SU-DHL-6 (cell line): ENCODE measurements around the gene FAM13C.

Experiments used
- H2AFZ ChIP-seq: fragments of 200-600 bp; sonication (generic); 2 replicates; pipeline ENCODE4 v1.6.1; 2014; ENCODE audit warnings: low read depth, mild to moderate bottlenecking, moderate library complexity, mixed read lengths, antibody characterized with exemption, low read length; ENCODE audit not compliant: severe bottlenecking
- H3F3A ChIP-seq: fragments of 200-600 bp; shearing (Covaris generic); 2 replicates; pipeline ENCODE4 v1.6.0; 2016; ENCODE audit warnings: antibody characterized with exemption, mild to moderate bottlenecking; ENCODE audit not compliant: insufficient read depth
- H3K27ac ChIP-seq: fragments of 200-600 bp; sonication (generic); 2 replicates; pipeline ENCODE4 v1.5.1; 2016; ENCODE audit warnings: low read depth, mild to moderate bottlenecking, low read length, moderate library complexity, mixed read lengths
- H3K27me3 ChIP-seq: fragments of 200-600 bp; sonication (generic), shearing (Covaris generic); 2 replicates; pipeline ENCODE4 v1.6.0; 2014; ENCODE audit warnings: mild to moderate bottlenecking, low read length
- H3K36me3 ChIP-seq: fragments of 200-600 bp; sonication (generic); 2 replicates; pipeline ENCODE4 v1.6.1; 2014; ENCODE audit warnings: mild to moderate bottlenecking, low read length, mixed read lengths
- H3K4me2 ChIP-seq: fragments of 300-600, 200-600 bp; shearing (Covaris generic), sonication (generic); 2 replicates; pipeline ENCODE4 v1.6.0; 2014; ENCODE audit warnings: low read length, low read depth, mild to moderate bottlenecking; ENCODE audit not compliant: poor library complexity, severe bottlenecking
- H3K4me3 ChIP-seq: fragments of 200-600 bp; sonication (generic); 2 replicates; pipeline ENCODE4 v1.5.1; 2014; ENCODE audit warnings: antibody characterized with exemption, low read length, mild to moderate bottlenecking, mixed read lengths; ENCODE audit not compliant: insufficient read depth, poor library complexity, severe bottlenecking
- H3K79me2 ChIP-seq: fragments of 200-600 bp; sonication (generic); 2 replicates; pipeline ENCODE4 v1.6.1; 2014; ENCODE audit warnings: mild to moderate bottlenecking, low read length, moderate library complexity; ENCODE audit not compliant: insufficient read depth
- H3K9ac ChIP-seq: fragments of 200-600 bp; sonication (generic); 2 replicates; pipeline ENCODE4 v1.7.0; 2014; ENCODE audit warnings: mild to moderate bottlenecking, low read length
- H3K9me2 ChIP-seq: fragments of 200-600 bp; sonication (generic); replicated peaks from 2 replicates; pipeline ENCODE4 v1.6.1; 2014; ENCODE audit warnings: low read length; ENCODE audit not compliant: insufficient read depth
- H3K9me3 ChIP-seq: fragments of 200-600 bp; sonication (generic); 2 replicates; pipeline ENCODE4 v1.6.1; 2014; ENCODE audit warnings: low read length, mixed read lengths; ENCODE audit not compliant: insufficient read depth
- H4K20me1 ChIP-seq: fragments of 200-600 bp; sonication (generic); 2 replicates; pipeline ENCODE4 v1.6.1; 2014; ENCODE audit warnings: low read depth, mild to moderate bottlenecking, antibody characterized with exemption, low read length, moderate library complexity, mixed read lengths
- CTCF ChIP-seq: fragments of 200-600 bp; sonication (generic); IDR thresholded peaks from one replicate; pipeline ENCODE4 v1.5.1; 2017; ENCODE audit warnings: antibody characterized with exemption, mild to moderate bottlenecking, low read length, moderate library complexity; ENCODE audit not compliant: insufficient read depth, poor library complexity, severe bottlenecking
- EZH2phosphoT487 ChIP-seq: fragments of 200-600 bp; sonication (generic), shearing (Covaris generic); conservative IDR thresholded peaks from 2 replicates; pipeline ENCODE4 v1.6.1; 2018; ENCODE audit warnings: mild to moderate bottlenecking, antibody characterized with exemption, low read length, moderate library complexity, mixed read lengths

FAM13C gene

GRCh38 chr10:59342000-59342399 lies 20.3 kb downstream of the FAM13C start:
- TF ChIP-seq EZH2phosphoT487: no peak
- TF ChIP-seq CTCF: no peak
- H2AFZ ChIP-seq: no peak overlapping the region

GRCh38 chr10:59340285-59340684 lies 22.1 kb downstream of the FAM13C start:
- no peaks in the 10 kb centered on the region for H3K27me3 ChIP-seq
- no peaks in the 10 kb centered on the region for H3K36me3 ChIP-seq
- no peak overlapping the region for H3K4me3 ChIP-seq
- no peaks in the 10 kb centered on the region for H4K20me1 ChIP-seq
- no peak overlapping the region for H3K9ac ChIP-seq
- H3K27ac ChIP-seq: no peak overlapping the region
- H3K9me2 ChIP-seq: no peaks in the 10 kb centered on the region
- H3F3A ChIP-seq: no peaks in the 10 kb centered on the region
- no peaks in the 10 kb centered on the region for H3K79me2 ChIP-seq
- H2AFZ ChIP-seq: no peak overlapping the region
- no peak overlapping the region for H3K4me2 ChIP-seq
- TF ChIP-seq EZH2phosphoT487 (no peak), CTCF (no peak)
- no peaks in the 10 kb centered on the region for H3K9me3 ChIP-seq

More at GRCh38 chr10:59342000-59342399, 20.3 kb downstream of the FAM13C start:
- Histone ChIP-seq H3K4me2 (no peak overlapping the region), H3K4me3 (no peak overlapping the region), H4K20me1 (no peaks in the 10 kb centered on the region), H3K9me2 (no peaks in the 10 kb centered on the region), H3K9ac (no peak overlapping the region), H3F3A (no peaks in the 10 kb centered on the region), H3K79me2 (no peaks in the 10 kb centered on the region), H3K27ac (no peak overlapping the region), H3K27me3 (no peaks in the 10 kb centered on the region), H3K9me3 (no peaks in the 10 kb centered on the region), H3K36me3 (no peaks in the 10 kb centered on the region)

DNA sequence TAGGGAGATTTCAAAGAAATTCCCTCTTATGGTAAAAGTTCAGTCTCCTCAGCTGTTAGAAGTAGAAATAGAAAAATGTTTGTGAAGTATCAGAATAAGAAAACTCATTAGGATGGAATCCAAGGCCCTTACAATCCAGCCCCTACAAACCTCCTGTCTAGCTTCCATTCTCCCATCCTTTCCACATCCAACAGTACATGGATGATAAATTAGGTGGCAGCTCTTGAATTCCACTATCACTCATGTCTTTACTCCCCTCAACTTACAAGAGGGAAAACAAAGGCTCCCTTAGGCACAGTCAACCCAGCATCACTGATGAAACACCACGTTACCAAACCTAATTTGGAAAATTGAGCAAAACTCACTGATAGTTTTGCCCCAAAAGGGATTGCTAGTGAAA lies 23.0 kb downstream of the FAM13C start:
- Histone ChIP-seq H3K4me3 (no peak overlapping the region), H3K9me2 (no peaks in the 10 kb centered on the region), H3K79me2 (no peaks in the 10 kb centered on the region), H3K27ac (no peak overlapping the region), H2AFZ (no peak overlapping the region), H3K4me2 (no peak overlapping the region), H3K27me3 (no peaks in the 10 kb centered on the region), H3F3A (no peaks in the 10 kb centered on the region), H3K9ac (no peak overlapping the region), H3K36me3 (no peaks in the 10 kb centered on the region), H3K9me3 (no peaks in the 10 kb centered on the region), H4K20me1 (no peaks in the 10 kb centered on the region)
- no peak for TF ChIP-seq CTCF
- no peak for TF ChIP-seq EZH2phosphoT487
